ENCODE measurements around the gene PIGM. TPM values are rescaled to one million over a fixed set of nuclear protein-coding genes. Genes with fewer than 3 reads are reported as not detected.

The PIGM gene
- total RNA-seq, 4 donors from 2014 or later, result 3.7 to 5.4 (median 4.4) TPM

DNA sequence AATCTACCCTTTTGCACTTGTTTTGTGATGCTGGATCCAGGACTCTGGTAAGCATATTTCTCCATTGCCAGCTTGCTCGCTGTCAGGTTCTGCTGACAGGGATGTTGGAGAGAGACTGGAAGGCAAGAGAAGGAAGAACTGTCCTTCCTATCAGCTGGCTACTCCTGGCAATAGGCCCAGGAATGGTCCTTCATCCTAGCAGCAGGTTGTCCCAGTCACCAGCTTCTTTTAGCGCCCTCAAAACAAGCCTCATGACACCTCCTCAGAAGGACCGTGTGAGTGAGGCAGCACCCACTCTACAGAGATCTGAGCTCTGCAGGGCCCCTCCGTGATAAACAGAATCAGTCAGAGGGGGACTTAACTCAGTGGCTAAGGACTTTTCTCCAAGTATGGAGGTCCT lies 44.6 kb downstream of the PIGM start:
- WGBS, 2 donors (ENCODE audit: low coverage in 1 of 2), result no CpG with 5 or more reads among the region's 4 CpGs
- H3K4me1 ChIP-seq, result no peaks in the 10 kb centered on the region
- no peak for TF ChIP-seq CTCF (IDR thresholded peaks at IDR 0.05)
- TF ChIP-seq EP300 (IDR thresholded peaks at IDR 0.05), result no peak
- no peak for TF ChIP-seq POLR2A (IDR thresholded peaks at IDR 0.05)
- no peak for TF ChIP-seq POLR2AphosphoS5 (IDR thresholded peaks at IDR 0.05)
- H3K27me3 ChIP-seq, result peaks cover 13% of the 10 kb centered on the region
- no peak overlapping the region for H3K4me3 ChIP-seq
- no peak for ATAC-seq
- no peaks in the 10 kb centered on the region for H3K9me3 ChIP-seq
- H3K27ac ChIP-seq, result no peak overlapping the region
- H3K36me3 ChIP-seq, result no peaks in the 10 kb centered on the region

- no peaks in the 10 kb centered on the region for H3K36me3 ChIP-seq
- H3K27me3 ChIP-seq, result peaks cover 13% of the 10 kb centered on the region
- H3K27ac ChIP-seq, result no peak overlapping the region
- TF ChIP-seq EP300 (IDR thresholded peaks at IDR 0.05) (no peak), CTCF (IDR thresholded peaks at IDR 0.05) (no peak), POLR2AphosphoS5 (IDR thresholded peaks at IDR 0.05) (no peak), POLR2A (IDR thresholded peaks at IDR 0.05) (no peak)
- no peaks in the 10 kb centered on the region for H3K4me1 ChIP-seq
- H3K4me3 ChIP-seq, result no peak overlapping the region
- no peaks in the 10 kb centered on the region for H3K9me3 ChIP-seq
- WGBS, 2 donors (ENCODE audit: low coverage in 1 of 2), result 90 to 100% methylated on average over 1 of the region's 1 CpG
- ATAC-seq, result no peak
These were observed 45.3 kb downstream of the PIGM start for GRCh38 chr1:159986531-159986930.

DNA sequence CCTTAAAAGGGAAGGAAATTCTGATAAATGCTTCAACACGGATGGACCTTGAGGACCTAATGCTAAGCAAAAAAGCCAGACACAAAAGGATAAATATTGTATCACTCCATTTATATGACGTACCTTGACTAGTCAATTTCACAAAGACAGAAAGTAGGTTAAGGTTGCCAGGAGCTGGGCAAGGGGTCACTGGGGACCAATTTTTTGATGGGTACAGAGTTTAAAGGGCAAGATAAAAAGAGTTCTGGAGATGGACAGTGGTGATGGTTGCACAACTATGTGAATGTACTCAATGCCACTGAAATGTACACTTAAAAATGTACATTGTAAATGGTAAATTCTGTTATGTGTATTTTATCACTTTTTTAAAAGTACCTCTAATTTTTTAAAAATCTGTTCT lies 45.7 kb downstream of the PIGM start:
- TF ChIP-seq POLR2A (IDR thresholded peaks at IDR 0.05) (no peak), POLR2AphosphoS5 (IDR thresholded peaks at IDR 0.05) (no peak), CTCF (IDR thresholded peaks at IDR 0.05) (no peak), EP300 (IDR thresholded peaks at IDR 0.05) (no peak)
- Histone ChIP-seq H3K4me3 (no peak overlapping the region), H3K27me3 (peaks cover 13% of the 10 kb centered on the region), H3K36me3 (no peaks in the 10 kb centered on the region), H3K27ac (no peak overlapping the region), H3K4me1 (no peaks in the 10 kb centered on the region), H3K9me3 (no peaks in the 10 kb centered on the region)
- ATAC-seq, result no peak
- WGBS, 2 donors (ENCODE audit: low coverage in 1 of 2), result 68 to 83% methylated on average over 2 of the region's 2 CpGs

GRCh38 chr1:159985473-159985872 lies 46.3 kb downstream of the PIGM start:
- Histone ChIP-seq H3K27ac (no peak overlapping the region), H3K4me1 (no peaks in the 10 kb centered on the region), H3K27me3 (peaks cover 13% of the 10 kb centered on the region), H3K4me3 (no peak overlapping the region), H3K36me3 (no peaks in the 10 kb centered on the region), H3K9me3 (no peaks in the 10 kb centered on the region)
- no peak for TF ChIP-seq EP300 (IDR thresholded peaks at IDR 0.05)
- no peak for TF ChIP-seq POLR2A (IDR thresholded peaks at IDR 0.05)
- TF ChIP-seq POLR2AphosphoS5 (IDR thresholded peaks at IDR 0.05), result no peak
- TF ChIP-seq CTCF (IDR thresholded peaks at IDR 0.05), result no peak
- ATAC-seq, result no peak
- 85% methylated on average over 2 of the region's 6 CpGs; no CpG with 5 or more reads in 1 of the 2 donors for WGBS, 2 donors (ENCODE audit: low coverage in 1 of 2)

DNA sequence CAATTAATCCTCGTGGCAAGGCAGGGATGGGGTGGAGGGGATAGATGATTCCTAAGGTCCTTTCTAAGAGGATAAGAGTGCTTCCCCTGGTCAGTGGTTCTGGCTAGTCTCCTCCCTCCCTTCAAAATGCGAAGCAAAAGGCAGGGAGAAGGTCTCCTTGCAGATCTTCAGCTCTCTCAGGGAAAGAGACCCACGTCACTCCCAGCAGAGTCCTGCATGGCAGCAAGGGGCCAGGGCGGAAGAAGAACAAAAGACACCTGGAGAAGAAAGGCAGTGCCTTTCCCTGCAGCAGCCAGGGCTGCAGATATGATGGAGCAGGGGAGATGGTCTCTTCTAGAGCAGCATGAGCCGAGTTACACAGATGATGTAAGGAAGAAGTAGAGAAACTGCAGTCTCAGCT lies 48.1 kb downstream of the PIGM start:
- no peak overlapping the region for H3K4me3 ChIP-seq
- H3K27me3 ChIP-seq, result peaks cover 7% of the 10 kb centered on the region
- WGBS, 2 donors (ENCODE audit: low coverage in 1 of 2), result 80 to 81% methylated on average over 2 to 5 of the region's 5 CpGs
- no peak for TF ChIP-seq POLR2AphosphoS5 (IDR thresholded peaks at IDR 0.05)
- TF ChIP-seq CTCF (IDR thresholded peaks at IDR 0.05), result no peak
- TF ChIP-seq POLR2A (IDR thresholded peaks at IDR 0.05), result no peak
- no peak for TF ChIP-seq EP300 (IDR thresholded peaks at IDR 0.05)
- peaks cover 0 to 12% (median 0%) of the 10 kb centered on the region in 3 donors for H3K4me1 ChIP-seq
- no peaks in the 10 kb centered on the region for H3K9me3 ChIP-seq
- no peaks in the 10 kb centered on the region for H3K36me3 ChIP-seq
- no peak for ATAC-seq
- no peak overlapping the region for H3K27ac ChIP-seq
